OCI-LY7 (cell line): ENCODE measurements around the gene NR2F6. TPM values are rescaled to one million over a fixed set of nuclear protein-coding genes. Genes with fewer than 3 reads are reported as not detected.

Source experiments
- Bru-seq: library from RNA; stranded (reverse); fragments of 400-500 nt; gene quantifications from one replicate; lab custom pipeline; 2021; lab: Mats Ljungman, UMichigan
- BruChase-seq, 2 experiments: library from RNA; stranded (reverse); fragments of 400-500 nt; gene quantifications; one replicate each; lab custom pipeline; 2021; lab: Mats Ljungman, UMichigan
- BruUV-seq: library from RNA; stranded (reverse); fragments of 400-500 nt; replicated peaks from 2 replicates; lab custom pipeline; 2021; lab: Mats Ljungman, UMichigan
- CTCF ChIA-PET: fragments of 300-600 bp; sonication (Branson Sonifier 250); formaldehyde crosslinking; loops from one replicate; lab custom pipeline; 2022; ENCODE audit warnings: antibody characterized with exemption; ENCODE audit not compliant: unreplicated experiment; lab: Charles Lee
- POLR2A ChIA-PET: fragments of 300-600 bp; sonication (Branson Sonifier 250); formaldehyde crosslinking; loops from one replicate; lab custom pipeline; 2022; ENCODE audit warnings: antibody characterized with exemption; lab: Charles Lee
- DNase-seq: peaks from one replicate; pipeline ENCODE4 v3.0.0-alpha.2; 2015; ENCODE audit warnings: low spot score
- H2AFZ ChIP-seq: fragments of 200-600 bp; sonication (generic), shearing (Covaris generic); 2 replicates; pipeline ENCODE4 v1.6.1; 2014; ENCODE audit warnings: mild to moderate bottlenecking, antibody characterized with exemption, low read length, moderate library complexity
- H3K27ac ChIP-seq: fragments of 200-600 bp; sonication (generic); 2 replicates; pipeline ENCODE4 v1.5.1; 2014; ENCODE audit warnings: mixed run types, low read depth, mild to moderate bottlenecking, moderate library complexity, low read length, inconsistent platforms; ENCODE audit not compliant: poor library complexity, severe bottlenecking
- H3K36me3 ChIP-seq: fragments of 200-600 bp; sonication (generic); 2 replicates; pipeline ENCODE4 v1.6.1; 2014; ENCODE audit warnings: mild to moderate bottlenecking, antibody characterized with exemption, low read length, moderate library complexity, mixed read lengths; ENCODE audit not compliant: insufficient read depth
- H3K4me1 ChIP-seq: fragments of 200-600 bp; sonication (generic); 2 replicates; pipeline ENCODE4 v1.5.1; 2014; ENCODE audit warnings: mild to moderate bottlenecking, low read length; ENCODE audit not compliant: insufficient read depth, poor library complexity, severe bottlenecking
- H3K4me2 ChIP-seq: fragments of 200-600 bp; sonication (generic); 2 replicates; pipeline ENCODE4 v1.6.1; 2014; ENCODE audit warnings: mild to moderate bottlenecking, low read length
- H3K4me3 ChIP-seq: fragments of 200-600 bp; sonication (generic); 2 replicates; pipeline ENCODE4 v1.5.1; 2014; ENCODE audit warnings: mild to moderate bottlenecking, low read depth, low read length; ENCODE audit not compliant: poor library complexity, severe bottlenecking
- H3K79me2 ChIP-seq: fragments of 200-600 bp; sonication (generic); 2 replicates; pipeline ENCODE4 v1.6.1; 2016; ENCODE audit warnings: low read depth, mild to moderate bottlenecking, low read length, moderate library complexity, mixed read lengths; ENCODE audit not compliant: insufficient read depth
- H3K9me2 ChIP-seq: fragments of 200-600 bp; sonication (generic); 2 replicates; pipeline ENCODE4 v1.6.1; 2016; ENCODE audit warnings: mild to moderate bottlenecking, low read length, mixed read lengths; ENCODE audit not compliant: insufficient read depth
- H3K9me3 ChIP-seq: fragments of 200-600 bp; sonication (generic); 2 replicates; pipeline ENCODE4 v1.6.1; 2014; ENCODE audit warnings: mild to moderate bottlenecking, mixed run types, low read length, mixed read lengths
- H4K20me1 ChIP-seq: fragments of 200-600 bp; sonication (generic); 2 replicates; pipeline ENCODE4 v1.6.1; 2014; ENCODE audit warnings: mild to moderate bottlenecking, antibody characterized with exemption, low read length, moderate library complexity, mixed read lengths; ENCODE audit not compliant: insufficient read depth
- CTCF ChIP-seq: fragments of 200-600 bp; sonication (generic); conservative IDR thresholded peaks from 2 replicates; pipeline ENCODE4 v1.5.1; 2014; ENCODE audit warnings: mild to moderate bottlenecking, antibody characterized with exemption, low read length, moderate library complexity, mixed read lengths
- EZH2phosphoT487 ChIP-seq: fragments of 200-600 bp; sonication (generic); IDR thresholded peaks from 2 replicates; pipeline ENCODE4 v1.6.1; 2018; ENCODE audit warnings: low read depth, borderline replicate concordance, mild to moderate bottlenecking, mixed run types, antibody characterized with exemption, low read length, moderate library complexity, mixed read lengths
- intact Hi-C: fragments of 100-400 bp; cut with micrococcal nuclease; formaldehyde crosslinking; loops from one replicate; pipeline ENCODE4 v1.10.0; 2022; ENCODE audit not compliant: unreplicated experiment
- long read RNA-seq: library from polyadenylated mRNA; stranded (forward); transcript quantifications from one replicate; pipeline ENCODE4 v2.0.0, GENCODE V29; 2022
- total RNA-seq, 2 experiments: library from RNA; depleted of rRNA in 1 of 2; stranded (reverse); fragments of >200 nt in 1 of 2; shearing (Covaris generic) in 1 of 2; gene quantifications; 2 replicates each; pipeline ENCODE4 v1.2.3, GENCODE V29; 2014 to 2022

NR2F6 gene
- total RNA-seq (2014; rRNA removed; shearing (Covaris generic)) (31.0 and 39.2 TPM in 2 replicates), total RNA-seq (2022) (30.0 and 33.1 TPM in 2 replicates), Bru-seq, nascent RNA (percentile 50 among the genes with signal in this experiment), BruChase-seq, experiment 1, labeled RNA remaining after a 6-hour chase (percentile 62 among the genes with signal in this experiment), BruChase-seq, experiment 2, labeled RNA remaining after a 2-hour chase (percentile 62 among the genes with signal in this experiment)
- long read RNA-seq, transcript NR2F6-201 (4 exons, 2,404 nt) = major isoform, 82 of 102 reads
- long read RNA-seq, partial matches to known transcripts = 14 of 102 reads
- long read RNA-seq, other reads (novel, unspliced or antisense) = 6 of 102 reads

DNA sequence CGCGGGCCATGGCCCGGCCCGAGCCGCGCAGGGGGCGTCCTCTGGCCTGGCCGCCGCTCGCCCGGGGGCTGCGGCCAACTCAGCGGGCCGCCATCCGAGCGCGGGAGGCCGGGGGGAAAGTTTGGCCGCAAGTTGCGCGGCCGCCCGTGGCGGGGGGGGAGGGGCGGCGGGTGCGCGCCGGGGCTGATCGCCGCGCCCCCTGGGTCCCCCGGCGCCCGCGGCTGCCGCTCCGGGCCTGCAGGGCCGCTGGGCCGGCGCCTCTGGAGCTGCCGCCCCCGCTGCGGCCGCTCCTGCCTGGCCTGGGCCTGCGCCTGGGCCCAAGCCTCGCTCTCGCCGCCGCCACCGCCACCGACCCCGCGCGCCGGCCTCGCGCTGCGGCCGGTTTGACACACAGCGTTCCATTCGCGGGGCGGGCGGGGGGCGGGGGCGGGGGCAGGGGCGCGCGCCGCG, at the start of gene NR2F6:
Gene NR2F6 (minus strand): TSS at position 385 of the 450 bp plus-strand sequence. CDS start 699 bp downstream, outside the sequence.
- Histone ChIP-seq H3K4me1 (peaks cover 43% of the 10 kb centered on the region), H3K4me2 (peak within 1 kb of the TSS; percentile 95), H4K20me1 (no peaks in the 10 kb centered on the region), H3K9me3 (no peaks in the 10 kb centered on the region), H3K36me3 (no peaks in the 10 kb centered on the region), H2AFZ (peak within 1 kb of the TSS; percentile 84; the same call in 1 of the 2 replicates), H3K9me2 (no peaks in the 10 kb centered on the region), H3K4me3 (peak within 1 kb of the TSS; percentile 74), H3K79me2 (peaks cover 23% of the 10 kb centered on the region; the same call in 1 of the 2 replicates), H3K27ac (peak within 1 kb of the TSS; percentile 69)
- no peak for TF ChIP-seq CTCF
- TF ChIP-seq EZH2phosphoT487 = no peak
- ChIA-PET CTCF (no interaction called here), POLR2A (no interaction called here)
- intact Hi-C loops = loop anchor here (2.0 to 10.0 kb wide), 2 partner anchors 169 to 351 kb away; no protein-coding TSS in a partner anchor
- no peak for DNase-seq
- no TSS peak for BruUV-seq

- no peaks in the 10 kb centered on the region for H3K9me2 ChIP-seq
- H3K9me3 ChIP-seq = no peaks in the 10 kb centered on the region
- ChIA-PET POLR2A (interaction anchor here (0.6 kb wide), 1 partner anchor 405 kb away, joined by 3 read pairs; the partner anchor contains the start of gene F2RL3), CTCF (interaction anchor here (0.9 to 1.0 kb wide), 2 partner anchors 9 to 11 kb away, joined by 3 read pairs; partner anchors contain the start of genes ABHD8 and MRPL34)
- H3K4me2 ChIP-seq = peak overlapping the region; percentile 88
- TF ChIP-seq EZH2phosphoT487 (no peak), CTCF (no peak)
- H2AFZ ChIP-seq = no peak overlapping the region
- BruUV-seq = no TSS peak
- peaks cover 27% of the 10 kb centered on the region for H3K4me1 ChIP-seq
- peak overlapping the region; percentile 77 for H3K4me3 ChIP-seq
- peak; percentile 79 for DNase-seq
- no peaks in the 10 kb centered on the region for H4K20me1 ChIP-seq
- intact Hi-C loops = no loop called here
- peaks cover 10% of the 10 kb centered on the region; the same call in 1 of the 2 replicates for H3K79me2 ChIP-seq
- peaks cover 30% of the 10 kb centered on the region for H3K36me3 ChIP-seq
- H3K27ac ChIP-seq = peak overlapping the region; percentile 27
Observed at GRCh38 chr19:17294051-17294891, 48.6 kb upstream of the NR2F6 start.
